NOMO-1 (cell line): ENCODE measurements around the gene TSPAN14.
"Not testable (repeated sequence)": the region's sequence is repeated elsewhere in the genome, so short reads cannot be mapped to it uniquely, and the experiment has no call there.

Source experiments
- DNase-seq, 2 experiments: peaks; one replicate each; lab custom pipeline; 2025; ENCODE audit not compliant: unreplicated experiment in 2 of 2; lab: John Stamatoyannopoulos, UW

The TSPAN14 gene

GRCh38 chr10:80453842-80454512 is at the start of gene TSPAN14:
TSS of gene TSPAN14 (plus strand) at chr10:80454310. CDS start at chr10:80489234, 34,924 bp downstream.
- peak; percentile 55 to 83 for DNase-seq

- no peak for DNase-seq
Measured at GRCh38 chr10:80405035-80405434, 49.1 kb upstream of the TSPAN14 start.

- no peak for DNase-seq
Measured at GRCh38 chr10:80405626-80406025, 48.5 kb upstream of the TSPAN14 start.

GRCh38 chr10:80406204-80406603 is 47.9 kb upstream of the TSPAN14 start:
- no peak for DNase-seq

GRCh38 chr10:80407812-80408241 is 46.3 kb upstream of the TSPAN14 start:
- no peak for DNase-seq

- peak; percentile 57 to 83 for DNase-seq
Measured at GRCh38 chr10:80408242-80409101, 45.6 kb upstream of the TSPAN14 start, which contains the start of gene PRXL2A. TSS of gene PRXL2A (plus strand) at chr10:80408551. CDS start at chr10:80420468, 11,917 bp downstream.

- no peak for DNase-seq
Measured at GRCh38 chr10:80409121-80409520, 45.0 kb upstream of the TSPAN14 start.

- DNase-seq = no peak
Measured at GRCh38 chr10:80410122-80410521, 44.0 kb upstream of the TSPAN14 start.

GRCh38 chr10:80410578-80411145 is 43.4 kb upstream of the TSPAN14 start:
- no peak for DNase-seq

GRCh38 chr10:80411267-80411668 is 42.8 kb upstream of the TSPAN14 start:
- no peak for DNase-seq

- DNase-seq = no peak
Measured at GRCh38 chr10:80411681-80412220, 42.4 kb upstream of the TSPAN14 start.

- DNase-seq = no peak
Measured at GRCh38 chr10:80412486-80412885, 41.6 kb upstream of the TSPAN14 start.

GRCh38 chr10:80413271-80413996 is 40.7 kb upstream of the TSPAN14 start:
- DNase-seq = no peak

- DNase-seq = no peak
Measured at GRCh38 chr10:80414142-80414895, 39.8 kb upstream of the TSPAN14 start.

- DNase-seq = no peak
Measured at GRCh38 chr10:80415734-80416478, 38.2 kb upstream of the TSPAN14 start.

- no peak for DNase-seq
Measured at GRCh38 chr10:80416479-80417098, 37.5 kb upstream of the TSPAN14 start.

- DNase-seq = not testable (repeated sequence)
Measured at GRCh38 chr10:80417256-80417655, 36.9 kb upstream of the TSPAN14 start.

- DNase-seq = no peak
Measured at GRCh38 chr10:80421050-80421706, 32.9 kb upstream of the TSPAN14 start.
